Ascending aorta (tissue), 2 donors: ENCODE results near the gene SECTM1. TPM values are rescaled to one million over a fixed set of nuclear protein-coding genes. Genes with fewer than 3 reads are reported as not detected.

ENCODE experiments used
- DNase-seq, 2 donors: peaks; one replicate each; pipeline ENCODE4 v3.0.0-alpha.2; 2019; ENCODE audit warnings: low spot score in 2 of 2
- H3K27ac ChIP-seq, 2 donors: fragments of 200-600 bp; sonication (generic); one replicate each; pipeline ENCODE4 v1.5.1; 2016 to 2017; ENCODE audit warnings: mild to moderate bottlenecking in 1 of 2
- H3K27me3 ChIP-seq: fragments of 200-600 bp; sonication (generic); one replicate; pipeline ENCODE4 v1.5.1; 2017
- H3K36me3 ChIP-seq, 2 donors: fragments of 200-600 bp; sonication (generic); one replicate each; pipeline ENCODE4 v1.5.1; 2016
- H3K4me1 ChIP-seq, 2 donors: fragments of 200-600 bp; sonication (generic); one replicate each; pipeline ENCODE4 v1.5.1; 2016 to 2017; ENCODE audit warnings: mild to moderate bottlenecking in 1 of 2
- H3K4me3 ChIP-seq, 2 donors: fragments of 200-600 bp; sonication (generic); one replicate each; pipeline ENCODE4 v1.5.1; 2016 to 2017; ENCODE audit warnings: mild to moderate bottlenecking in 1 of 2
- H3K9me3 ChIP-seq, 2 donors: fragments of 200-600 bp; sonication (generic); one replicate each; pipeline ENCODE4 v1.5.1; 2016
- intact Hi-C: fragments of 100-400 bp; cut with DNase I; formaldehyde crosslinking; loops from one replicate; pipeline ENCODE4 v1.15.1; 2023
- total RNA-seq: library from RNA; depleted of rRNA; stranded (reverse); fragments of >200 nt; gene quantifications from one replicate; pipeline ENCODE4 v1.1.0, GENCODE V29; 2016
- TF ChIP-seq, protein P1 (sequence below), 3 experiments: fragments of 200-600 bp in 2 of 3; fragments of 450-650 bp in 1 of 3; sonication (generic) in 2 of 3; IDR thresholded peaks; one replicate each; pipeline ENCODE4 v1.5.1; 2016 to 2019; ENCODE audit warnings: antibody characterized with exemption in 3 of 3, mild to moderate bottlenecking in 1 of 3, moderate library complexity in 1 of 3

Gene SECTM1
- total RNA-seq, 1 donor from 2014 or later: 49.5 TPM

DNA sequence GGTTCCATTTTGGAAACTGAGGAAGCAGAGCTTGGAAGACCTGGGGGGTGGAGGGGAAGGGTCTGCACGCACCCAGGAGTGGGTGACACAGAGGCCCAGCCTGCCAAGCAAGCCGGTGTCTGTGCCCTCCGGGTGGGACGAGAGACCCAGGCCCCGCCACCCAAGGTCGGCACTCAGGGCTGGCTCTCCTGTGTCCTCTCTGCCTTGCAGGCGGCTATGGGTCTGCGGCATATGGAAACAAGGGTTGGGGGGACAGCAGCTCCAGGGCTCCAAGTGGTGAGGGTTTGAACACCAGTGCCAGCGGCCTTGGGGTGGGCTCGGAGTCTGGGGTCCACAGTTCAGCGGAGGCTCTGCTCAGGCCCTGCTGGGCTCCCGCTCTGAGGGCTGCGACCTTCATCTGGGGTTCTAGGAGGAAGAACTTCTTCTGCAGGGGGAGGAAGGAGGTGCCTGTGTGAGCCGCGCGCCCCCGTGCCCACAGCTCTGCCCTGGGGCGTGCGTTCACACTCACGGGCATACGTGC is 11.6 kb downstream of the SECTM1 start:
- no peak overlapping the region for H3K27ac ChIP-seq
- peaks cover 0 to 5% of the 10 kb centered on the region in 2 donors for H3K4me1 ChIP-seq
- intact Hi-C loops: loop anchor here (1.0 to 2.0 kb wide), 2 partner anchors 85 to 116 kb away; no protein-coding TSS in a partner anchor
- TF ChIP-seq, protein P1, sequence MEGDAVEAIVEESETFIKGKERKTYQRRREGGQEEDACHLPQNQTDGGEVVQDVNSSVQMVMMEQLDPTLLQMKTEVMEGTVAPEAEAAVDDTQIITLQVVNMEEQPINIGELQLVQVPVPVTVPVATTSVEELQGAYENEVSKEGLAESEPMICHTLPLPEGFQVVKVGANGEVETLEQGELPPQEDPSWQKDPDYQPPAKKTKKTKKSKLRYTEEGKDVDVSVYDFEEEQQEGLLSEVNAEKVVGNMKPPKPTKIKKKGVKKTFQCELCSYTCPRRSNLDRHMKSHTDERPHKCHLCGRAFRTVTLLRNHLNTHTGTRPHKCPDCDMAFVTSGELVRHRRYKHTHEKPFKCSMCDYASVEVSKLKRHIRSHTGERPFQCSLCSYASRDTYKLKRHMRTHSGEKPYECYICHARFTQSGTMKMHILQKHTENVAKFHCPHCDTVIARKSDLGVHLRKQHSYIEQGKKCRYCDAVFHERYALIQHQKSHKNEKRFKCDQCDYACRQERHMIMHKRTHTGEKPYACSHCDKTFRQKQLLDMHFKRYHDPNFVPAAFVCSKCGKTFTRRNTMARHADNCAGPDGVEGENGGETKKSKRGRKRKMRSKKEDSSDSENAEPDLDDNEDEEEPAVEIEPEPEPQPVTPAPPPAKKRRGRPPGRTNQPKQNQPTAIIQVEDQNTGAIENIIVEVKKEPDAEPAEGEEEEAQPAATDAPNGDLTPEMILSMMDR (IDR thresholded peaks at IDR 0.05): no peak
- H3K4me3 ChIP-seq: no peak overlapping the region
- no peak for DNase-seq
- peaks cover 5% of the 10 kb centered on the region for H3K27me3 ChIP-seq
- no peaks in the 10 kb centered on the region for H3K36me3 ChIP-seq
- H3K9me3 ChIP-seq: no peaks in the 10 kb centered on the region

DNA sequence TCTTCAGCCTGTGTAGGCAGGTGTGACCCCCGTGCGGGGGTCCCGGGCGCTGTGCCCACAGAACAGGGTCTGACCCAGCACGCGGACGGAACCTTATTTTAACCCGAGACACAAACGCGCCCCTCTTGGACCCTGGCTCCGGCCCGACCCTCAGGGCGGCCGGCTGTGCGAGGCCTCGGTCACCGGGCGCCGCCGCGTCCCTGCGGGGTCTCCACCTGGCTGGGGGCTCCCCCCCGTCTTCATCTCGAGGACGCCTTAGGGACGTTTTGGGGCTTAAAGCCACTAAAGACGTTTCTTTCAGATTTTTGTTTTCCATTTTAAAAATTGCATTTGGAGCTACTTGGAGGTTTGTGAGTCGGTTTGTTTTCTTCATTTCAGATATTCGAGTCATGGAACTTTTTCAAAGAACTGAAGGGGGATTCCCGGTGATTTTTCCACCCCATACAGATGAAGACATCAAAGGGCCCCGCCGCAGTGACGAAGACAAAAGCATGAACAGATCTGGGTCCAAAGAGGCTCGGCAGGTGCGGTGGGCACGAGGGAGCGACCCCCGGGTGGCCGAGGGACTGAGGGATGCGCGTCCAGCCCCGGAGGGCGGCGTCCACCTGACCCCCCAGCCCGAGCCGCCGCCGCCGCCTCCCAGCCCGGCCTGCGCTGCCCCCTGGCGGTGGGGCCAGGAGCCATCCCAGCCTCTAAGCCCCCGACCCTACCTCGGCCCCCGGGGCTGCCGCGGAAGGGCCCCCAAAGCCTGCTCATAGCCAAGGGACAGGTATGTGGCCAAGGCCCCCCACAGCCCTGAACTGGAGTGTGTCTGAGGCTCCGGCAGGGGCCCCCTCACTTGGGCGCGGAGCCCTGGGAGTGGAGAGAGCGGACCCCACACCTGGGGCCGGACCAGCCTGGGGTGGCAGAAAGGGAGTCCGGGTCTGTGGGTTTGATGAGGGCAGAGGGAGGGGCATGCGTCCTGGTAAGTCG is 12.3 kb downstream of the SECTM1 start:
- H3K27me3 ChIP-seq: peaks cover 7% of the 10 kb centered on the region

DNA sequence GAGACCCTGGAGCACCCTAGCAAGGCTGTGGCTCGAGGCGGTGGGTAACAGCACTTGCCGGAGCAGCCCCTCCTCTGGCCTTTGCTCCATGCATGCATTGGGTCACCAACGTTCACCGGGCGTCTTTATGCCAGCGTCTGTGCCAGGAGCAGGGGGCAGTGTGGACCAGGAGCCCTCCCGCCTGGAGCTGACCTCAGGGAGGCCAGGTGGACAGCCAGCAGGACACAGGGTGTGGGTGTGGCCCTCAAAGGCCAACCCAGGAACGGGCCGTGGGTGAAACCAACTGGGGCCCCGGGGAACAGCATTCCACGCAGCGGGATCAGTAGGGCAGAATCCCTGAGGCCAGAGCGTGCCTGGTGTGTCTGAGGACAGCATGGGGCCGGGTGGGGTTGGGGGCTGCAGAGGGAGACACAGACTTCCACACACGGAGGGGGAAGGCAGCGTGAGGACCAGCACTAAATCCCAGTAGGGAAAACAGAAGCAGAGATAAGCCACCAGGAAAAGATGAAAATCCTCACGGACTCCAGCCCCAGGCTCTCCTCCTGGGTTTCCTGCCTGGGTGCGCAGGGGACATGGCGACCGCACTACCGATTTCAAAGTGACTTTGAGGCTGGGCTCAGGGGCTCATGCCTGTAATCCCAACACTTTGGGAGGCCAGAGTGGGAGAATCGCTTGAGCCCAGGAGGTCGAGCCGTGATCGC is 13.3 kb downstream of the SECTM1 start:
- TF ChIP-seq, protein P1 (IDR thresholded peaks at IDR 0.05): no peak
- no peak for DNase-seq
- peaks cover 16% of the 10 kb centered on the region for H3K27me3 ChIP-seq

More for the DNA sequence above, 12.3 kb downstream of the SECTM1 start:
- Histone ChIP-seq H3K4me1 (peaks cover 0 to 5% of the 10 kb centered on the region in 2 donors), H3K27ac (no peak overlapping the region), H3K4me3 (no peak overlapping the region), H3K9me3 (no peaks in the 10 kb centered on the region), H3K36me3 (no peaks in the 10 kb centered on the region)
- intact Hi-C loops: loop anchor here (1.0 to 2.0 kb wide), 2 partner anchors 84 to 115 kb away; no protein-coding TSS in a partner anchor
- TF ChIP-seq, protein P1 (IDR thresholded peaks at IDR 0.05): peak; percentile 95 to 96 (median 96)
- DNase-seq: no peak

DNA sequence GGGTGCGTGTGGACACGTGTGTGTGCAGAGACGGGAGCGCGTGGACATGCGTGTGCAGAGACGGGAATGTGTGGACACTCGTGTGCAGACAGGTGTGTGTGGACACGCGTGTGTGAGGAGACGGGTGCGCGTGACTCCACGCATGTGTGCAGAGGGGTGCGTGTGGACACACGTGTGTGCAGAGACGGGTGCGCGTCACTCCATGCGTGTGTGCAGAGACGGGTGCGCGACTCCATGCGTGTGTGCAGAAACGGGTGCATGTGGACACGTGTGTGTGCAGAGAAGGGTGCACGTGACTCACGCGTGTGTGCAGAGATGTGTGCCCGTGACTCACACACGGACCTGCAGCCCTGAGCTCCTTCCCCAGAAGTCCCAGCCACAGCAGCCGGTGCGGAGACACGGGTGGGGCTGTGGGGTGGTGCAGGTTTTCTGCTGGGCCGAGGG is 13.9 kb downstream of the SECTM1 start:
- no peak for DNase-seq
- Histone ChIP-seq H3K4me3 (no peak overlapping the region), H3K27me3 (peaks cover 17% of the 10 kb centered on the region), H3K4me1 (peaks cover 0 to 5% of the 10 kb centered on the region in 2 donors), H3K9me3 (no peaks in the 10 kb centered on the region), H3K27ac (no peak overlapping the region), H3K36me3 (no peaks in the 10 kb centered on the region)
- intact Hi-C loops: loop anchor here (2.0 kb wide), 1 partner anchor 83 kb away; no protein-coding TSS in a partner anchor
- TF ChIP-seq, protein P1 (IDR thresholded peaks at IDR 0.05): no peak

More for the DNA sequence above, 13.3 kb downstream of the SECTM1 start:
- intact Hi-C loops: loop anchor here (2.0 kb wide), 1 partner anchor 83 kb away; no protein-coding TSS in a partner anchor
- Histone ChIP-seq H3K27ac (no peak overlapping the region), H3K4me1 (peaks cover 0 to 5% of the 10 kb centered on the region in 2 donors), H3K4me3 (no peak overlapping the region), H3K9me3 (no peaks in the 10 kb centered on the region), H3K36me3 (no peaks in the 10 kb centered on the region)
